Measurements from ENCODE around the gene PTCH2.
A peak's percentile ranks its signal among the peaks of the same experiment; 100 is the strongest.
"Not testable (repeated sequence)": the region's sequence is repeated elsewhere in the genome, so short reads cannot be mapped to it uniquely, and the experiment has no call there.

The PTCH2 gene

DNA sequence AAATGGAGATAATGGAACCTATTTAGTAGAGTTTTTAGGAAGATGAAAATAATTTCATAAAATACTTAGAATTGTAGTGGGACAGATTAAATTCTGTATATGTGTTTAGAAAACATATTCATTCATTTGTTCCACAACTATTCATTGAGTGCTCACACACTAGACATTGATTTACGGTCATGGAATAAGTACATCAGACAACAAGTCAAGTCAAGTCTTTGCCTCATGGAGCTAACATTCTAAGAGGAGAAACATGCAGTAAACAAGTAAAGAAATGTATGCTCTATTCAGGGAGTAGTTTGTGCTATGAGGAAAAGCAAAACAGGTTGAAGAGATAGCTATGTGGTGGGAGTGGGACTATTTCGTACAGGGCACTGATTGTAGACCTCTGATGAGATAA is 25.7 kb downstream of the PTCH2 start:
- TF ChIP-seq, protein P1, sequence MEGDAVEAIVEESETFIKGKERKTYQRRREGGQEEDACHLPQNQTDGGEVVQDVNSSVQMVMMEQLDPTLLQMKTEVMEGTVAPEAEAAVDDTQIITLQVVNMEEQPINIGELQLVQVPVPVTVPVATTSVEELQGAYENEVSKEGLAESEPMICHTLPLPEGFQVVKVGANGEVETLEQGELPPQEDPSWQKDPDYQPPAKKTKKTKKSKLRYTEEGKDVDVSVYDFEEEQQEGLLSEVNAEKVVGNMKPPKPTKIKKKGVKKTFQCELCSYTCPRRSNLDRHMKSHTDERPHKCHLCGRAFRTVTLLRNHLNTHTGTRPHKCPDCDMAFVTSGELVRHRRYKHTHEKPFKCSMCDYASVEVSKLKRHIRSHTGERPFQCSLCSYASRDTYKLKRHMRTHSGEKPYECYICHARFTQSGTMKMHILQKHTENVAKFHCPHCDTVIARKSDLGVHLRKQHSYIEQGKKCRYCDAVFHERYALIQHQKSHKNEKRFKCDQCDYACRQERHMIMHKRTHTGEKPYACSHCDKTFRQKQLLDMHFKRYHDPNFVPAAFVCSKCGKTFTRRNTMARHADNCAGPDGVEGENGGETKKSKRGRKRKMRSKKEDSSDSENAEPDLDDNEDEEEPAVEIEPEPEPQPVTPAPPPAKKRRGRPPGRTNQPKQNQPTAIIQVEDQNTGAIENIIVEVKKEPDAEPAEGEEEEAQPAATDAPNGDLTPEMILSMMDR (IDR thresholded peaks at IDR 0.05), result no peak
- Histone ChIP-seq H3K9me3 (ENCODE audit: control insufficient read depth, low read length) (no peaks in the 10 kb centered on the region), H3K4me3 (ENCODE audit: low read depth, low read length) (no peak overlapping the region), H3K79me2 (no peaks in the 10 kb centered on the region), H3K4me1 (no peaks in the 10 kb centered on the region), H2AFZ (no peak overlapping the region), H3K4me2 (ENCODE audit: low read length) (no peak overlapping the region), H3K36me3 (ENCODE audit: control insufficient read depth, insufficient read depth, low read length) (no peaks in the 10 kb centered on the region), H3K9ac (no peak overlapping the region), H3K27me3 (ENCODE audit: control insufficient read depth, insufficient read depth, low read length) (no peaks in the 10 kb centered on the region), H3K27ac (no peak overlapping the region)

GRCh38 chr1:44815926-44816325 is 27.1 kb downstream of the PTCH2 start:
- H3K27me3 ChIP-seq (ENCODE audit: control insufficient read depth, insufficient read depth, low read length); H3K9ac ChIP-seq: not testable (repeated sequence)

DNA sequence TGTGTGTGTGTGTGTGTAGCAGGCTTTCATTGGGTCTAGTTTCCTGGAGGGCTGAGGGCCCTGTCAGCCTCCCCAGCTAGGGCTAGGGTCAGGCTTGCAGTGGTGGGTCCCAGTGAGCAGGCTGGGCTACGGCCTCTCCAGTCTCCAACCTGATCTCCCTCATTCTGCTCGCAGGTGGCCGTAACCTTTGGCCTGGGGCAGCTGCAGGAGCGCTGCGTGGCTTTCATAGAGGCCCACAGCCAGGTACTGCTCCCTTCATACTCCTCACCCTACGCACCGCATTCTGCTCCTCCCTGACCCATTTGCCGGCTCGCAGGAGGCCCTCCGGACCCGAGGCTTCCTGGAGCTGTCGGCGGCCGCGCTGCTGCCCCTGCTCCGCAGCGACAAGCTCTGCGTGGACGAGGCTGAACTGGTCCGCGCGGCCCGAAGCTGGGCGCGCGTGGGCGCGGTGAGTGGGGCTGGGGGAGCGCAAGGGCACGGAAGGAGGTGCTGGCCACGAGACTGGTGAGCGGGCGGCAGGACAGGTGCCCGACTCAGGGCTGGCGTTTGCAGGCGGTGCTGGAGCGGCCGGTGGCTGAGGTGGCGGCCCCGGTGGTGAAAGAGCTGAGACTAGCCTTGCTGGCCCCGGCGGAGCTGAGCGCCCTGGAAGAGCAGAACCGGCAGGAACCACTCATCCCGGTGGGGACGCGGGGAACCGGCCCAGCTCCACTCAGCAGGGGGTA is 30.1 kb downstream of the PTCH2 start:
- H3K4me1 ChIP-seq, result peaks cover 25% of the 10 kb centered on the region
- no peaks in the 10 kb centered on the region for H3K36me3 ChIP-seq (ENCODE audit: control insufficient read depth, insufficient read depth, low read length)
- no peaks in the 10 kb centered on the region for H3K27me3 ChIP-seq (ENCODE audit: control insufficient read depth, insufficient read depth, low read length)
- no peak overlapping the region for H2AFZ ChIP-seq
- no peak overlapping the region for H3K27ac ChIP-seq
- no peak overlapping the region for H3K9ac ChIP-seq
- TF ChIP-seq, protein P1 (IDR thresholded peaks at IDR 0.05), result no peak
- H3K4me3 ChIP-seq (ENCODE audit: low read depth, low read length), result no peak overlapping the region
- H3K9me3 ChIP-seq (ENCODE audit: control insufficient read depth, low read length), result no peaks in the 10 kb centered on the region
- H3K4me2 ChIP-seq (ENCODE audit: low read length), result no peak overlapping the region
- H3K79me2 ChIP-seq, result peaks cover 5% of the 10 kb centered on the region

More at GRCh38 chr1:44815926-44816325, 27.1 kb downstream of the PTCH2 start:
- H2AFZ ChIP-seq; H3K4me1 ChIP-seq; H3K4me2 ChIP-seq (ENCODE audit: low read length); H3K9me3 ChIP-seq (ENCODE audit: control insufficient read depth, low read length); H3K79me2 ChIP-seq; H3K4me3 ChIP-seq (ENCODE audit: low read depth, low read length); H3K36me3 ChIP-seq (ENCODE audit: control insufficient read depth, insufficient read depth, low read length); H3K27ac ChIP-seq: not testable (repeated sequence)

GRCh38 chr1:44811234-44811633 is 31.8 kb downstream of the PTCH2 start:
- Histone ChIP-seq H3K4me3 (ENCODE audit: low read depth, low read length) (no peak overlapping the region), H3K4me1 (peaks cover 41% of the 10 kb centered on the region), H3K27ac (peak overlapping the region; percentile 49), H3K4me2 (ENCODE audit: low read length) (peak overlapping the region; percentile 57), H3K9ac (no peak overlapping the region), H3K36me3 (ENCODE audit: control insufficient read depth, insufficient read depth, low read length) (no peaks in the 10 kb centered on the region), H3K79me2 (peaks cover 5% of the 10 kb centered on the region), H3K27me3 (ENCODE audit: control insufficient read depth, insufficient read depth, low read length) (no peaks in the 10 kb centered on the region), H3K9me3 (ENCODE audit: control insufficient read depth, low read length) (no peaks in the 10 kb centered on the region), H2AFZ (no peak overlapping the region)
- TF ChIP-seq, protein P1 (IDR thresholded peaks at IDR 0.05), result no peak

GRCh38 chr1:44810762-44811105 is 32.3 kb downstream of the PTCH2 start:
- H3K9ac ChIP-seq; H3K4me3 ChIP-seq (ENCODE audit: low read depth, low read length); H3K4me2 ChIP-seq (ENCODE audit: low read length); H3K27me3 ChIP-seq (ENCODE audit: control insufficient read depth, insufficient read depth, low read length); H3K79me2 ChIP-seq; H3K36me3 ChIP-seq (ENCODE audit: control insufficient read depth, insufficient read depth, low read length); H3K9me3 ChIP-seq (ENCODE audit: control insufficient read depth, low read length); H2AFZ ChIP-seq: not testable (repeated sequence)
- Histone ChIP-seq H3K4me1 (peaks cover 41% of the 10 kb centered on the region), H3K27ac (peak overlapping the region; percentile 100)
